Measurements from ENCODE around the gene SENP8.

DNA sequence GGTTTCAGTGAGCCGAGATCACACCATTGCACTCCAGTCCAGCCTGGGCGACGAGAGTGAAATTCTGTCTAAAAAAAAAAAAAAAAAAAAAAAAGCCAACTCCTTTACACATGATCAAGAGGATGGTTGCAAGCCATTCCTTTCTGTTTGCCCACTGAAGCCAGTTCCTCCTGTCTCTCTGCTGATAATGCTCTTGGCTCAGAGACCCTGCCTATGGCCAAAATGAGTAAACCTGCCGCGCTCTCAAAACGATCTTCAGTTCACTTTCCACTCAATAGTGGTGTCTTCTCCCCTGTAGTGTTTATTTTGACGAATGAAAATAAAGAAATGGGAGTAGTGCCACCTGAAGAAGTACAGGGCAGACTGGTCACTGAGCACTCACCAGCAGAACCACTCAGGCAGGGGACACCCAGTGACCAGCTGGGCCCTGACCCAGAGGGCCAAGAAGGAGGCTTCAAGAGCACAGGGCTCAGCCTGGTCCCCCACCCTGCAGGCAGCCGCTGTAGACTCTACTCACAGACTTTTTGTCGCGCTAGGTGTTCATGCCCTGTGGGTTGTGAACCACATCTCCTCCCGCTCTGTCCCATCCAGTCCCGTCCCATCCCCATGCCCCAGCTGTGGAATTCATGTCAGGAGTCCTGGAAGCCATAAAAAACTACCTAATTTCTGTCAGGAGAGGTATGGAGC lies 55.8 kb downstream of the SENP8 start:
- TF ChIP-seq, protein P1, sequence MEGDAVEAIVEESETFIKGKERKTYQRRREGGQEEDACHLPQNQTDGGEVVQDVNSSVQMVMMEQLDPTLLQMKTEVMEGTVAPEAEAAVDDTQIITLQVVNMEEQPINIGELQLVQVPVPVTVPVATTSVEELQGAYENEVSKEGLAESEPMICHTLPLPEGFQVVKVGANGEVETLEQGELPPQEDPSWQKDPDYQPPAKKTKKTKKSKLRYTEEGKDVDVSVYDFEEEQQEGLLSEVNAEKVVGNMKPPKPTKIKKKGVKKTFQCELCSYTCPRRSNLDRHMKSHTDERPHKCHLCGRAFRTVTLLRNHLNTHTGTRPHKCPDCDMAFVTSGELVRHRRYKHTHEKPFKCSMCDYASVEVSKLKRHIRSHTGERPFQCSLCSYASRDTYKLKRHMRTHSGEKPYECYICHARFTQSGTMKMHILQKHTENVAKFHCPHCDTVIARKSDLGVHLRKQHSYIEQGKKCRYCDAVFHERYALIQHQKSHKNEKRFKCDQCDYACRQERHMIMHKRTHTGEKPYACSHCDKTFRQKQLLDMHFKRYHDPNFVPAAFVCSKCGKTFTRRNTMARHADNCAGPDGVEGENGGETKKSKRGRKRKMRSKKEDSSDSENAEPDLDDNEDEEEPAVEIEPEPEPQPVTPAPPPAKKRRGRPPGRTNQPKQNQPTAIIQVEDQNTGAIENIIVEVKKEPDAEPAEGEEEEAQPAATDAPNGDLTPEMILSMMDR (IDR thresholded peaks at IDR 0.05) = no peak
- TF ChIP-seq EP300 (IDR thresholded peaks at IDR 0.05) = no peak
- no peak for TF ChIP-seq POLR2A (IDR thresholded peaks at IDR 0.05)
- no peak for TF ChIP-seq POLR2AphosphoS5 (IDR thresholded peaks at IDR 0.05)
